Retinal pigment epithelial cell (primary cell): ENCODE measurements around the gene RNU5B-1.

Experiments
- DNase-seq: peaks from one replicate; pipeline ENCODE4 v3.0.0-alpha.2; 2010; ENCODE audit warnings: low read depth
- H3K4me3 ChIP-seq: 2 replicates; pipeline ENCODE4 v1.5.1; 2011; ENCODE audit warnings: mild to moderate bottlenecking, low read length, control low read depth, moderate library complexity
- CTCF ChIP-seq: conservative IDR thresholded peaks from 2 replicates; pipeline ENCODE4 v1.5.1; 2011; ENCODE audit warnings: low read depth, low read length, control low read depth, inconsistent platforms

RNU5B-1 gene

DNA sequence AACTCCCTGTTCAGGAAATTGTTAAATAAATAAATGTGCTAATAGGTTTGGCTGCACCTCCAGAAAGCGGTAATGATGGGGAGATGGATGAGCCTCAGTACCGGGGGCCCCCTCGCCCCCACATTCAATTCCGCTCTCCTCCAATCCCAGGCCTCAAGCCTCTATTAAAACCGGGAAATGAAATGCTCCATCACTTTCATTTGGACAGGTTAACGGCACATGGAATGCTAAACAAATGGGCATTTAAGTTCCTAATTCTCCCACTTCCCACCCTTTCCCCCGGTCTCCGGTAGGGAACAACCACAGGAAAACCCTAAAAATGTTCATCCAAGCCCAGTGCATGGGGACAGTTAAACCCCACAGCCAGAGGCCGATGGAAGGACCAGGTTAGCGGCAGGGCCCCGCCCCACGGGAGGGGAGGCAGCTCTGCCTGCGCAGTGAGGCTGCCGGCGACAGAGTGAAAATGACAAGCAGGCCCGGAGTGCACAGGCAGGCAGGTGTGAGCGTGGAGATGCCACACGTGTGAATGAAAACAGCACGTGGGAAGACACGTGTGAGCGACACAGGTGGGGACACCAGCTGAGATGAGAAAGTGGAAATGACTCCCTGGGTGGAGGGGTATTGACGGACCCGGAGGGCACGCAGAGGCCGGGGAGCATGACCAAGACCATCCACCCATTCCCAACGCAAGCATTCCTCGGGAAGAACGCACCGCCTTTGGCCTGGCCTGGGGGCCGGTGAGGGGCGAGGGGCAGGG, 28.1 kb downstream of the RNU5B-1 start:
- TF ChIP-seq CTCF, result no peak
- DNase-seq, result no peak
- H3K4me3 ChIP-seq, result no peak overlapping the region

DNA sequence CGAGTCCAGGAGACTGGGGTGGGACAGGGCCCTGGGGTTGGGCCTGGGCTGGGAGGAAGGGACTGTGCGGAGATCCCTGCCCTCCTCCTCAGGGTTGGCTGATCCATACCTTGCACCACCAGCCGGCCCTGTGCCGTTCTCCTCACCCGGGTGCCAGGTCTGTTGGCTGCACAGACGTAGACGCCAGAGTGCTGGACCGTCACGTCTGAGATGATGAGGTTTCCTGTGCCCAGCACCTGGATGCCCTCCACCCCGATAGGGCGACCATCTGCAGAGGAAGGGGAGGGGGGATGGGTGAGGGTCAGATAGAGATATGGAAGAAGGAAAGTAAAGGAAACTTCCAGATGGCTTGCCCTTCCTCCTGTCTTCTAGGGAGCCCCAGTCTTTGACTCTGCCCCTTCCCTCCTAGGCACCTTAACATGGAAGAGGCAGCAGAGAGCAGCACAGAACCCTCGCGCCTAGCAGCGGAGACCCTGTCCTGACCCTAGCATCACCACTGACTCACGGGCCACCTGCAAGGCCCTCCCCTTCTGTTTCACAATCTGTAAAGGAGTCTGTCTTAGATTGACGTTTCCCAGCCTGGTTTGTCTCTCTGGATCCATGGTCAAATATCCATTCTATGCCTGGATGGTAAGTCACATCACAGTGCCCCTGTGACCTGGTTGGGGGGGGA, 28.8 kb downstream of the RNU5B-1 start:
- no peak for TF ChIP-seq CTCF
- no peak overlapping the region for H3K4me3 ChIP-seq
- DNase-seq, result no peak

GRCh38 chr15:65333856-65334255, 29.4 kb downstream of the RNU5B-1 start:
- DNase-seq, result no peak
- TF ChIP-seq CTCF, result no peak

DNA sequence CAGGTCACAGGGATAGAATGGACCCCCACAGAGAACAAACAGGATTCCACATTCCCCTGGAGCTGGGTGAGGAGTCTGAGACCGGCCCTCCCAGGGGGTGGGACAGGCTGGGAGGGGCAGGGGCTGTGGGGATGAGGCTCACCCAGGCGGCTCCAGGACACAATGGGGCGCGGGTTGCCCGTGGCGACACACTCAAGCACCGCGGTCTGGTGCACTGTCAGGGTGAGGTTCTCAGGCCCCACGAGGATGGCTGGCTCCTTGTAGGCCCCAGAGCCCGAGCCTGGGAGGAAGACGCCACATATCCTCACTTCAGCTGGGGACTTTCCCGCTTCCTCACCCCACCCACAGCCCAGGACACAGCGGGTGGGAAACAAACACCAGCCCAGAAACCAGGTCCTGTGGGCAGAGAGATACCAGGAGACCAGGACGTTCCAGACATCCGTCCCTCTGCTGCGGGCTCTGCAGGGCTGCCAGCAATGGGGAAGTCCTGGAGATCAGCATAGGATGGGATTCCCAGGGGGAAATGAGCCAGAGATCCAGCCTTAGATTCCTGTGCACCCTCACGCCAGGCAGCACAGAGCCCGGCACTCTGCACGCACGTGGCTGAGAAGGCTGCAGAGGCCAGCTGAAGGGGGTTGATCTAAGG, 30.2 kb downstream of the RNU5B-1 start:
- no peak for TF ChIP-seq CTCF
- H3K4me3 ChIP-seq, result no peak overlapping the region
- no peak for DNase-seq

More at GRCh38 chr15:65333856-65334255, 29.4 kb downstream of the RNU5B-1 start:
- no peak overlapping the region for H3K4me3 ChIP-seq

DNA sequence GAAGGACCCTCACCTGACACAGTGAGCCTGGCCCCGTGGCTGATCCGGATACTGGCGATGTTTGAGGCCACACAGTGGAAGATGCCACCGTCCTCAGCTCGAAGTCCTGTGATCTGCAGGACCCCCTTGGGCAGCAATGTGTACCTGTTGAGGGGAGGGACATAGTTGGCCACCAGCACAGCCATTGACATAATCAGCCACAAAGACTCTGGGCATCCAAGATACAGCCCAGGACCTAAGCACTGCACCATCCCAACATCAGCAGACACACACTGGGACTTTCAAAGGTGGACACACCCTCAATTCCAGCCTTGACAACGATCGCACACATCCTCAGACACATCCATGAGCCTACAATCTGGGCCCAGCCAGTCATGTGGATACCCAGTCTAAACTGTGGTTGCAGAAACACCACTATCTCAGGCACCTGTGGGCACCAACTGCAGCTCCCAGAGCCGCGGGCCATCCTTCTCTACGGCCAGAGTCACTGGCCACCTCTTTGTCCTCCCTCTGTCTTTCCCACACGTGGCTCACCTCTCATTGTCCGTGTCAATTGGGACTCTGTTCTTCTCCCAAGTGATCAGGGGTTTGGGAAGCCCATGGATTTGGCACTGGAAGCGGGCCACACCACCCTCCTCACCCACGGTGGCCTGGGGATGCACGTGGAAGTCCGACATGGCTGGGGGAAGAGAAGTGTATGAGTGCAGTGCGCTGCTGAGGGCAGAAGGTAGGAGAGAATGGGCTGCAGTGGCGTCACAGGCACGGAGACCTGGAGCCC, 31.0 kb downstream of the RNU5B-1 start:
- no peak for TF ChIP-seq CTCF
- H3K4me3 ChIP-seq, result no peak overlapping the region
- no peak for DNase-seq

DNA sequence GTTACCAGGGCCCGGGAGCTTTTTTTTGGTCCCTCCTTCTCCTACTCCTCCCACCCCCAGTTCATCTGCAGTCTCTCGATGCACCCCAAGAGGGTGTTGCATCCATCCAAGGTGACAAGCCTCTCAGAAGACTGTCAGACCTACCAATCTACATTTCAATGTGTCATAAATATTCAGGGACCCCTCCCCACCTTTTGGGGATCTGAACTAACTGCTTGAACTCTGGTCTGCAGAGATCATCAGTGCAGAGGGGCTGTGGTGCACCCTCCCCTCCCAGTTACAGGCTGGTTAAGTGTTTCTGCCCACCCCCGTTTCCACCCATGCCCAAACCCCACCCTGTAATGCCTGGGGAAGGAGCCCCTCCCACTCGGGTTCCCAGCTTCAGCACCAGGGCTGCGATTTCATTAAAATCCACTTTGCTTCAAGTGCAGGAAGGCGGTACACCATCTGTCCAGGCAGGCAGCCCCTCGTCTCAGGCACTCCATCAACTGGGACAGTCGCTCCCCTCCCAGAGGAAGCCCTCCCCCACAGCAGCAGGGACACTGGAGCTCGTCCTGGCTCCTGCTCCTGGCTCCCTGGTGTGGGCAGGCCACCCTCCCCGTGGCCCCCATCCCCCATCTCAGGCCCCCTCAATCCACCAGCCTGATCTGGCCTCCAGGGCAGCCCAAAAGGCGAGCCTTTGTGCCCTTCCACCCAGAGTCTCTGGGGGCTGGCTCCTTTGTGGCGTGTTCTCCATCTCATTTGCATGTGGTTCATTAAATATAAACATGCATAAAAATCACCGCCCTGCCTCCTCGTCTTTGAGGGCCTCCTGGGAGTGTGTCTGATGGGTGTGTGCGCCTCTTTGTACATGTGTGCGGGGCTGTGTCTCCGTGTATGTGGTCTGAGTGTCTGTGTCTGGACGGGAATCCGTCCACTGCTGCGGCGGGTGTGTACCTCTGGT, 32.3 kb downstream of the RNU5B-1 start:
- no peak for DNase-seq
- no peak overlapping the region for H3K4me3 ChIP-seq
- TF ChIP-seq CTCF, result no peak
